ENCODE results near the gene TSN.

GRCh38 chr2:121755237-121756111 lies at the start of gene TSN:
- no peak for TF ChIP-seq CTCF (conservative IDR thresholded peaks at IDR 0.05; ENCODE audit: low read length)
- no peak for TF ChIP-seq EZH2phosphoT487 (IDR thresholded peaks at IDR 0.05; ENCODE audit: borderline replicate concordance)

Data from Loucy (cell line).